SK-N-SH (cell line): ENCODE measurements around the gene SLC43A3.

Experiments used
- CTCF ChIP-seq: fragments of 200-600 bp; sonication (generic); IDR thresholded peaks from 2 replicates; pipeline ENCODE4 v1.6.1; 2017; ENCODE audit warnings: antibody characterized with exemption, mild to moderate bottlenecking, moderate library complexity
- ELF1 ChIP-seq: IDR thresholded peaks from 2 replicates; pipeline ENCODE4 v1.4.0; 2012
- EP300 ChIP-seq, 2 experiments: IDR thresholded peaks; 2 replicates each; pipeline versions ENCODE4 v1.4.0 to v1.6.1; 2012; ENCODE audit warnings: borderline replicate concordance in 1 of 2, low read depth in 1 of 2, low read length in 1 of 2
- FOXJ3 ChIP-seq: sonication (generic); formaldehyde crosslinking; IDR thresholded peaks from 2 replicates; pipeline ENCODE4 v1.5.1; 2020; ENCODE audit warnings: mild to moderate bottlenecking, missing genetic modification reagents
- GABPA ChIP-seq: IDR thresholded peaks from 2 replicates; pipeline ENCODE4 v1.4.0; 2012; ENCODE audit warnings: low read depth, mild to moderate bottlenecking
- JUND ChIP-seq: IDR thresholded peaks from 2 replicates; pipeline ENCODE4 v1.4.0; 2012
- POLR2AphosphoS5 ChIP-seq: IDR thresholded peaks from 2 replicates; pipeline ENCODE4 v1.6.1; 2012; ENCODE audit warnings: low read depth, low read length
- RCOR1 ChIP-seq: fragments of 150-350 bp; IDR thresholded peaks from 2 replicates; pipeline ENCODE4 v1.6.1; 2017; ENCODE audit warnings: antibody characterized with exemption, low read length
- RXRA ChIP-seq: IDR thresholded peaks from 2 replicates; pipeline ENCODE4 v1.4.0; 2012; ENCODE audit warnings: low read depth, mild to moderate bottlenecking, borderline replicate concordance
- SIN3A ChIP-seq: IDR thresholded peaks from 2 replicates; pipeline ENCODE4 v1.6.1; 2012; ENCODE audit warnings: low read depth, mild to moderate bottlenecking, low read length, moderate library complexity, borderline replicate concordance
- SMC3 ChIP-seq: IDR thresholded peaks from 2 replicates; pipeline ENCODE4 v1.6.1; 2012; ENCODE audit warnings: low read depth, low read length, improper control_type of control experiment
- TAF1 ChIP-seq: IDR thresholded peaks from 2 replicates; pipeline ENCODE4 v1.6.1; 2012; ENCODE audit warnings: low read depth, mild to moderate bottlenecking, low read length, moderate library complexity, borderline replicate concordance
- USF1 ChIP-seq: IDR thresholded peaks from 2 replicates; pipeline ENCODE4 v1.4.0; 2012; ENCODE audit warnings: low read depth, borderline replicate concordance
- USF2 ChIP-seq: fragments of 150-350 bp; IDR thresholded peaks from 2 replicates; pipeline ENCODE4 v1.6.1; 2017; ENCODE audit warnings: antibody characterized with exemption, low read length, low read depth, borderline replicate concordance

GRCh38 chr11:57391111-57391510, 35.8 kb downstream of the SLC43A3 start:
- TF ChIP-seq POLR2AphosphoS5 (no peak), CTCF (no peak), SIN3A (no peak), RXRA (no peak), ELF1 (no peak), USF2 (no peak), SMC3 (no peak), JUND (no peak), TAF1 (no peak), RCOR1 (no peak), EP300 (IDR thresholded peaks at IDR 0.05; ENCODE audit: borderline replicate concordance in 1 of 2, low read depth in 1 of 2, low read length in 1 of 2) (no peak), FOXJ3 (CRISPR knock-in tag) (no peak), USF1 (no peak), GABPA (no peak)
